ENCODE measurements around the gene KCNAB1. TPM values are rescaled to one million over a fixed set of nuclear protein-coding genes. Genes with fewer than 3 reads are reported as not detected.

Gene KCNAB1
- total RNA-seq, 2 donors from 2014 or later, result 0.07 to 0.74 TPM

- H3K4me3 ChIP-seq, result no peak overlapping the region
- no peaks in the 10 kb centered on the region for H3K27me3 ChIP-seq
- TF ChIP-seq CTCF (IDR thresholded peaks at IDR 0.05), result no peak
- intact Hi-C loops (cut with DNase I), result no loop called here
- no peaks in the 10 kb centered on the region for H3K36me3 ChIP-seq
- H3K27ac ChIP-seq, result no peak overlapping the region
- no peaks in the 10 kb centered on the region for H3K9me3 ChIP-seq
- H3K4me1 ChIP-seq, result no peaks in the 10 kb centered on the region
- DNase-seq, result no peak
- H3K9ac ChIP-seq (ENCODE audit: low read depth in 2 of 2, low read length in 2 of 2), result no peak overlapping the region
These were observed 240.6 kb downstream of the KCNAB1 start for GRCh38 chr3:156360963-156361362.

- Histone ChIP-seq H3K9ac (ENCODE audit: low read depth in 2 of 2, low read length in 2 of 2) (no peak overlapping the region), H3K27me3 (no peaks in the 10 kb centered on the region), H3K36me3 (no peaks in the 10 kb centered on the region), H3K9me3 (no peaks in the 10 kb centered on the region), H3K4me3 (no peak overlapping the region), H3K27ac (no peak overlapping the region), H3K4me1 (no peaks in the 10 kb centered on the region)
- DNase-seq, result no peak
- TF ChIP-seq CTCF (IDR thresholded peaks at IDR 0.05), result no peak
- intact Hi-C loops (cut with DNase I), result no loop called here
These were observed 246.2 kb downstream of the KCNAB1 start for GRCh38 chr3:156366559-156366958.

- no peak for TF ChIP-seq CTCF (IDR thresholded peaks at IDR 0.05)
- Histone ChIP-seq H3K9ac (ENCODE audit: low read depth in 2 of 2, low read length in 2 of 2) (no peak overlapping the region), H3K36me3 (no peaks in the 10 kb centered on the region), H3K4me1 (no peaks in the 10 kb centered on the region), H3K27ac (no peak overlapping the region), H3K4me3 (no peak overlapping the region), H3K9me3 (no peaks in the 10 kb centered on the region), H3K27me3 (no peaks in the 10 kb centered on the region)
- no peak for DNase-seq
- intact Hi-C loops (cut with DNase I), result no loop called here
These were observed 247.8 kb downstream of the KCNAB1 start for GRCh38 chr3:156368189-156368588.

GRCh38 chr3:156371701-156372100, 251.3 kb downstream of the KCNAB1 start:
- H3K4me3 ChIP-seq, result no peak overlapping the region
- no peak overlapping the region for H3K27ac ChIP-seq
- no peaks in the 10 kb centered on the region for H3K4me1 ChIP-seq
- intact Hi-C loops (cut with DNase I), result no loop called here
- no peaks in the 10 kb centered on the region for H3K9me3 ChIP-seq
- H3K36me3 ChIP-seq, result no peaks in the 10 kb centered on the region
- H3K9ac ChIP-seq (ENCODE audit: low read depth in 2 of 2, low read length in 2 of 2), result no peak overlapping the region
- TF ChIP-seq CTCF (IDR thresholded peaks at IDR 0.05), result no peak
- DNase-seq, result no peak
- no peaks in the 10 kb centered on the region for H3K27me3 ChIP-seq

GRCh38 chr3:156373095-156373494, 252.7 kb downstream of the KCNAB1 start:
- H3K4me1 ChIP-seq, result no peaks in the 10 kb centered on the region
- no peak for TF ChIP-seq CTCF (IDR thresholded peaks at IDR 0.05)
- no peaks in the 10 kb centered on the region for H3K9me3 ChIP-seq
- no peak for DNase-seq
- H3K4me3 ChIP-seq, result no peak overlapping the region
- H3K27ac ChIP-seq, result no peak overlapping the region
- H3K36me3 ChIP-seq, result no peaks in the 10 kb centered on the region
- no peak overlapping the region for H3K9ac ChIP-seq (ENCODE audit: low read depth in 2 of 2, low read length in 2 of 2)
- intact Hi-C loops (cut with DNase I), result no loop called here
- no peaks in the 10 kb centered on the region for H3K27me3 ChIP-seq

- Histone ChIP-seq H3K36me3 (no peaks in the 10 kb centered on the region), H3K9ac (ENCODE audit: low read depth in 2 of 2, low read length in 2 of 2) (no peak overlapping the region), H3K4me3 (no peak overlapping the region), H3K9me3 (no peaks in the 10 kb centered on the region), H3K27ac (no peak overlapping the region), H3K27me3 (no peaks in the 10 kb centered on the region), H3K4me1 (no peaks in the 10 kb centered on the region)
- DNase-seq, result no peak
- no peak for TF ChIP-seq CTCF (IDR thresholded peaks at IDR 0.05)
- intact Hi-C loops (cut with DNase I), result no loop called here
These were observed 253.3 kb downstream of the KCNAB1 start for GRCh38 chr3:156373654-156374053.

All from colonic mucosa (tissue), 4 donors.